C4-2B (cell line): ENCODE data around the gene AFF2.

Experiments
- ZFX ChIP-seq: fragments of 450-650 bp; IDR thresholded peaks from 2 replicates; pipeline ENCODE4 v1.6.1; 2017
- TF ChIP-seq, protein P1 (sequence below): fragments of 450-650 bp; conservative IDR thresholded peaks from 2 replicates; pipeline ENCODE4 v1.5.1; 2017; ENCODE audit warnings: mild to moderate bottlenecking

DNA sequence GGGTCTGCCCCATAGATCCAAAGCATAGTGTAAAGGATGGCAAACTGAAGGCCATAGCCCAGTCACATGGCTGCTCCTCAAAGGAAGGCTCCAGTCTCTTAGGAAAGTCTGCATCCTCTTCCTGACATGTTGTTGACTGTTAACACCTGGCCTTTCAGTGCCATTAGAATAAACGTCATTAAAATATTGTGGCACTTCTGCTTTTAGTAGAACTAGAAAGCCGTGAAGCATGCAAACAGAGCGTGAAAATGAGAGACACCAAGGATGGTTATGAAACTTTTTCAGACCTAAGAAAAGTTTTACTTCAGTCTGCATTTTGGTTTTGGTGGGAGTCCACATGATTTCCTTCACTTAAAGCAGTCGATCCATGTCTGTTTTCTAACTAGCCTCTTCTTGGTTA is 41.1 kb upstream of the AFF2 start:
- TF ChIP-seq, protein P1, sequence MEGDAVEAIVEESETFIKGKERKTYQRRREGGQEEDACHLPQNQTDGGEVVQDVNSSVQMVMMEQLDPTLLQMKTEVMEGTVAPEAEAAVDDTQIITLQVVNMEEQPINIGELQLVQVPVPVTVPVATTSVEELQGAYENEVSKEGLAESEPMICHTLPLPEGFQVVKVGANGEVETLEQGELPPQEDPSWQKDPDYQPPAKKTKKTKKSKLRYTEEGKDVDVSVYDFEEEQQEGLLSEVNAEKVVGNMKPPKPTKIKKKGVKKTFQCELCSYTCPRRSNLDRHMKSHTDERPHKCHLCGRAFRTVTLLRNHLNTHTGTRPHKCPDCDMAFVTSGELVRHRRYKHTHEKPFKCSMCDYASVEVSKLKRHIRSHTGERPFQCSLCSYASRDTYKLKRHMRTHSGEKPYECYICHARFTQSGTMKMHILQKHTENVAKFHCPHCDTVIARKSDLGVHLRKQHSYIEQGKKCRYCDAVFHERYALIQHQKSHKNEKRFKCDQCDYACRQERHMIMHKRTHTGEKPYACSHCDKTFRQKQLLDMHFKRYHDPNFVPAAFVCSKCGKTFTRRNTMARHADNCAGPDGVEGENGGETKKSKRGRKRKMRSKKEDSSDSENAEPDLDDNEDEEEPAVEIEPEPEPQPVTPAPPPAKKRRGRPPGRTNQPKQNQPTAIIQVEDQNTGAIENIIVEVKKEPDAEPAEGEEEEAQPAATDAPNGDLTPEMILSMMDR, result no peak
- no peak for TF ChIP-seq ZFX
